ENCODE data around the gene SPATA24.
"Not testable (repeated sequence)": the region's sequence is repeated elsewhere in the genome, so short reads cannot be mapped to it uniquely, and the experiment has no call there.

SPATA24 gene

DNA sequence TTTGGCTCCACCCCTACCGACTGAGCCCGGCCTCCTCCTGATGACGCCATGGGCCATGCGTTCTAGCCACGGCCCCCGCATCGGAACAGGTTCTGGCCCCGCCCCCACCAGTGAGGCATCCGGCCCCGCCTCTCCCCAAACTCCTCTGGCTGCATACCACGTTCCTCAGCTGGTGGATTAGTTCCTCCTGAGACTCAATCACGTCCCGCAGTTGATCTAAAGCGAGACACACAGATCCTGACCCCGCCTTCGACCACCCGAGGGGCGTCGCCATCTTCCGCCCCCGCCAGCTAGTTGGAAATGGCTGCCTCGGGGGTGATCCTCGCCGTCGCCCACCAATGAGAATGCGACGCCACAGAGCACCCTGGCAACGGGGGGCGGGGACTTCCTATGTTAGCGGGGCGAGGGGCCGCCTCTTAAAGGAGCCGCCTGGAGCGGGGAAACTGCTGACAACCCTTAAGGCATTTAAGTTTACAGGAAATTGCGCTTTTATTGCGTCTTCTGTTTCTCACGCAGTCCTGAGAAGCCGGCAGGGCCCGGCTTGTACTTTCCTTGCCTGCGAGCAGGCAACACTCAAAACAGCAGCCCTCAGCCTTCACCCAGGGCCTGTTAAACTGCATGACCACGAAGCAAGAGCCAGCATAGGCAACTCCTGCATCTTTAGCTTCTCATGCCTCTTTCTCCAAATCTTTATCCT, at the start of gene SPATA24:
SPATA24 (minus strand) TSS at position 303 of the 697 bp plus-strand sequence; CDS start at position 274, 29 bp downstream.
- peak; percentile 98 to 99 for DNase-seq

DNA sequence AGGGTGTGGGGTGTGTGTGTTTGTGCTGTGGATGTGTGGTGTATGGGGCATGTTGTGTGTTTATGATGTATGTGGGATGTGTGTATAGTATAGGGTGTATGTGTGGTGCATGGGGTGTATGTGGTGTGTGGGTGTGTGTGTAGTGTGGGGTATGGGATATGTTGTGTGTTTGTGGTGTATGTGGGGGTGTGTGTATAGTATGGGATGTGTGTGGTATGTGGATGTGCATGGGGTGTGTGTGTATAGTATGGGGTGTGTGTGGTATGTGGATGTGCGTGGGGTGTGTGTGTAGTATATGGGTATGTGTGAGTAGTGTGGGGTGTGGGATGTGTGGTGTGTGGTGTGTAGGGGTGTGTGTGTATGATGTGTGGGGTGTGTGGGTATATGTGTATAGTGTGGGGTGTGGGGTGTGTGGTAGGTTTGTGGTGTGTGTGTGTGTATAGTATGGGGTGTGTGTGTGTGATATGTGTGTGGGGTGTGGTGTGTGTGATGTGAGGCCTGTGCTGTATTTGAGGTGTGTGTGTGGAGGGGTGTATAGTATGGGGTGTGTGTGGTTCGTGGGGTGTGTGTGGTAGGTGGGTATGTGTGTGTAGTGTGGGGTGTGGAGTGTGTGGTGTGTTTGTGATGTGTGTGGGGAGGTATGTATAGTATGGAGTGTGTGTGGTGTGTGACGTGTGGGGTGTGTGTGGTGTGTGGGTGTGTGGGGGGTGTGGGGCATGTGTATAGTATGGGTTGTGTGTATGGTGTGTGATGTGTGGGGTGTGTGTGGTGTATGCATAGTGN, 48.2 kb upstream of the SPATA24 start:
- DNase-seq: no peak

DNA sequence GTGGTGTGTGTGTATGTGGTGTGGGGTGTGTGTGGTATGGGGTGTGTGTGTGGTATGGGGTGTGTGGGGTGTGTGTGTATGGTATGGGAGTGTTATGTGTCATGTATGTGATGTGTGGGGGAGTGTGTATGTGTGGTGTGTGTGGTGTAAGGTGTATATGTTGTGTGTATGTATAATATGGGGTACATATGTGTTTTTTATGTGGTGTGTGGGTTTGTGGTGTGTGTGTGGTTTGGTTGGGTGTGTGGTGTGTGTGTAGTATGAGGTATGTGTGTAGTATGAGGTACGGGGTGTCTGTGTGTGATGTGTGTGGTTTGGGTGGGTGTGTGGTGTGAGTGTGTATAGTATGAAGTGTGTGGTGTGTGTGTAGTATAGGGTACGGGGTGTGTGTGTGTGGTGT, 47.3 kb upstream of the SPATA24 start:
- no peak for DNase-seq

- DNase-seq: no peak
Observed at GRCh38 chr5:139446956-139447779, 43.3 kb upstream of the SPATA24 start.

DNA sequence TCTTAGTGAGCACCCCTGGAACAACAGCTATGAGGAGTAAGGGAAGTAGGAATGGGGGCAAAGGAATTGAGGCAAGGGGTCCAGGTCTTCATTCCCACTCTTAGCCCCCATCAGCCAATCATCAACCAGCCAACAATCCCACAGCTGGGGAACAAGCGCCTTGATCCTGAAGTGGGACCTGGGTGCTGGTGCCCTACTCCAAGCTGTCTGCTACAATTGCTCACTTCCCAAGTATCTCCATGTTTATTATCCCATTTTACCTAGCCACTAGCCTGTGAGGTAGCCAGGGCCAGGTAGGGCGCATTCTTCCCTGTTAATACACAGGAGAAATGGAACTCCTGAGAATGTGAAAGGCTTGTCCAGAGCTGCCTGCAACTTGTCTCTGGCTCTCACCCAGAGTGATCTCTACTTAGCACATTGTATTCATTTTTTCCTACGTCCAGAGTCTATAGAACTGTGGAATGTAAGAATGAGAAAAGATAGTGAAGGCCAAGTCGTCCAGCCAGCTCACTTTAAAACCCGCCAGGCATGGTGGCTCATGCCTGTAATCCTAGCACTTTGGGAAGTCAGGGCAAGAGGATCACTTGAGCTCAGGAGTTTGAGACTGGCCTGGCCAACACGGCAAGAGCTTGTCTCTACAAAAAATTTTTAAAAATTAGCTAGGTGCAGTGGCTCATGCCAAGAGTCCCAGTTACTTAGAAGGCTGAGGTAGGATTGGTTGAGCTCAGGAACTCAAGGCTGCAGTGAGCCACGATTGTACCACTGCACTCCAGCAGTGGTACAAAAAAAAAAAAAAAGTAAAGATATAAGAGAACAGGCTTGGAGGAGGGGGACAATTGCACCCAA, 41.7 kb upstream of the SPATA24 start:
- DNase-seq: no peak

DNA sequence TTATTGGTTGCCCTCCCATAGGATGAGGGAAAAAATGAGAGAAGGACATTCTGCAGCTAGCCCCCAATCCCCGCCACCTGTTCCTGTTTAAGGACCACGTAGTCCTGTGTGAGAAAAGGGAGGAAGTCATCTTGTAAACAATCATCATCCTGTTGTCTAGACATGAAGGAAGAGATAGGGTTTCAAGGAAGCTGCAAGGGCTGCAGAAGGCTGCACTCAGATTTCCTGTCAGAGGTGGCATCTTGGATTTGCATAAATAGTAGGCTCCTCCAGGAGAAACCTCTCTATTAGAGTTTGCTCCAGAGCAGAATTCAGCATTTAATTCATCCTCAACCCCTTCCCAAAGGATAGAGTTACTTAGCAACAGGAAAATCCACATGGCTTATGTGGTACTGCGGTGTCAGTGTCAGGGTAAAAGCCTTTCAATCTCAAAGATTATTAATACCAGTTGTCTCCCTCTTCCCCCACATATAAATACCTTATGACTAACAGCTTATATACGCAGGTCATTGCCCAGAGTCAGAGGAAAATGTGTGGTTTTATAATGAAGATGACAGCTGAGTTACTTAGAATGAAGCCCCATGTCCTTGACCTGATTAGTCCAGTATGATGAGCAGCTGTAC, 40.1 kb upstream of the SPATA24 start:
- no peak for DNase-seq

DNA sequence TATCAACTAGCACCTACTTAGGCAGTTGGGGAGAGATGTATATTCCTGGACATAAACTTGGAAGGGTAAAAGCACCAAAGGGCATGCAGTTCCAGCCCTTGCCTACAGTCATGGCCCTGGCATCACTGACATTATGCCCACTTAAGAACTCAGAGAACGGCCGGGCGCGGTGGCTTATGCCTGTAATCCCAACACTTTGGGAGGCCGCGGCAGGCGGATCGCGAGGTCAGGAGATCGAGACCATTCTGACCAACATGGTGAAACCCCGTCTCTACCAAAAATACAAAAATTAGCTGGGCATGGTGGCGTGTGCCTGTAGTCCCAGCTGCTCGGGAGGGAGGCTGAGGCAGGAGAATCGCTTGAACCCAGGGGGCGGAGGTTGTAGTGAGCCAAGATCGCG, 36.5 kb upstream of the SPATA24 start:
- DNase-seq: not testable (repeated sequence)

GRCh38 chr5:139439013-139439903, 35.4 kb upstream of the SPATA24 start, which contains the start of gene DNAJC18:
TSS of gene DNAJC18 (minus strand) at chr5:139439525. CDS start at chr5:139439445, 80 bp downstream.
- DNase-seq: peak; percentile 87 to 90

DNA sequence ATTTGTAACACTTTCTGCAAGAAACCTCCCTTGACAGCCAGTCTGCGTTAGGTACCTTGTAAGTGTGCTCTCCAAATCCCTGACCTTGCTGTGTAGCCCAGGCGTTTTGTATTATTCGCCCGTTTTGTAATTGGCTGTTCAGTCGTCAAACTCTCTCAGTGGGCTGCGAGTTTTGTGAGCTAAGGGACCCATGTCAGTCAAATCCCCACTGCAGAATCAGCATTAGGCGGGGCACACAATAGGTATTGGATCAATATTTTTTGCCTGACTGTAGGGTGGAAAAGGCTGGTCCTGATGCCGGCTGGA, 34.8 kb upstream of the SPATA24 start:
- DNase-seq: no peak

DNA sequence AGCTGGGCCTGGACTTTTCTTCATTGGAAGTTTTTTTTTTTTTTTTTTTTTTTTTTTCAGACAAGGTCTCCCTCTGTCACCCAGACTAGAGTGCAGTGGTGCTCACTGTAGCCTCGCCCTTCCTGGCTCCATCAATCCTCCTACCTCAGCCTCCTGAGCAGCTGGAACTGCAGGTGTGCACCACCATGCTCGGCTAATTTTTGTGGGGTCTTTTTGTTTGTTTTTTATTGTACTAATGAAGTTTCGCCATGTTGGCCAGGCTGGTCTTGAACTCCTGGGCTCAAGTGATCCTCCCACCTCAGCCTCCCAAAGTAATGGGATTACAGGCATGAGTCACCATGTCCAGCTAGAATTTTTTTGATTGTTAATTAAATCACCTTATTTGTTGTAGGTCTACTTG, 31.8 kb upstream of the SPATA24 start:
- no peak for DNase-seq

- no peak for DNase-seq
Observed at GRCh38 chr5:139431706-139432105, 27.8 kb upstream of the SPATA24 start.

- no peak for DNase-seq
Observed at GRCh38 chr5:139430015-139430414, 26.1 kb upstream of the SPATA24 start.

DNA sequence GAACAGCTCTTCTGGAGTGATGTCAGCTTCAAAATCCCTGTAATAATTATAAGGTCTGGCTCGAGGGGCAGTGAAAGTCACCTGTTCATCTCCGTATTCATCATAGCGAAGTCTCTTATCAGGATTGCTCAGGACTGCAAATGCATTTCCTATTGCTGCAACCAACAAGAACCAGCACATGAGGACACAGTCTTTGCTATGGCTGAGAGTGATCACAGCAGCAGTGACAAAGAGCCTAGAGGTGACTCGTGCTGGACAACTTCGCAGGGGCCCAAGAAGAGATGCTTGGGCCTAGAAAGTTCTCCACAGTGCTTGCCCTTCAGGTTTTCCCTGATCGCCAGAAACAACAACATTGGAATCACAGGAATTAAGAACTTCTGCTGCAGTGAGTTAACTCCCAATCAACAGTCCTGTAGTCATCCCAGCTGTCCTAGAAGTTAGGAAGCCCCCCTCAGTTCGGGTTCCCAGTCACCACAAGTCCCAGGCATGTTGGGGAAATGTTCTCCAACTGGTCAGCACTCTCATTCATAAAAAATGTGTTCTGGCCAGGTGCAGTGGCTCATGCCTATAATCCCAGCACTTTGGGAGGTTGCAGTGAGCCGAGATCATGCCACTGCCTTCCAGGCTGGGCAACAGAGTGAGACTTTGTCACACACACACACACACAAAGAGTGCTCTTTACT, 22.5 kb upstream of the SPATA24 start:
- DNase-seq: no peak

GRCh38 chr5:139425497-139425896, 21.6 kb upstream of the SPATA24 start:
- DNase-seq: no peak

GRCh38 chr5:139422307-139422893, 18.5 kb upstream of the SPATA24 start:
- DNase-seq: peak; percentile 45 to 68

- no peak for DNase-seq
Observed at GRCh38 chr5:139419226-139420192, 15.6 kb upstream of the SPATA24 start.

GRCh38 chr5:139418793-139419192, 14.9 kb upstream of the SPATA24 start:
- DNase-seq: no peak

DNA sequence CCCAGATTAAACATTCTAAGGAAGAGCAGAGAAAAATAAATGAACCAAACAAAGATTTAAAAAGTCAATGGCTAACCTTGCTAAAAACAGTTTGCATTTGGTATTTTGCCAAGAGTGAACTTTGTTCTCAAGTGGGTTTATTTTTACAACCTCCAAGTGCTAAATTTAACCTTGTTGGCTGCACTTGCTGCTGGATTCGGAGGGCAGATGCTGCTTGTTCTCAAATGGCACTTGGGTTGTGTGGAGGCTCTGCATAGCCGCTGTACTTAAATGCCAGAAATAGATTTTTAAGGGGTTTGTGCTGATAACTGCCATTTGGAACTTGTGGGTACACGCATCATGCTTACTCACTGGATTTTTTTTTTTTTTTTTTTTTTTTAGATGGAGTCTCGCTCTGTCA, 13.3 kb upstream of the SPATA24 start:
- DNase-seq: no peak

DNA sequence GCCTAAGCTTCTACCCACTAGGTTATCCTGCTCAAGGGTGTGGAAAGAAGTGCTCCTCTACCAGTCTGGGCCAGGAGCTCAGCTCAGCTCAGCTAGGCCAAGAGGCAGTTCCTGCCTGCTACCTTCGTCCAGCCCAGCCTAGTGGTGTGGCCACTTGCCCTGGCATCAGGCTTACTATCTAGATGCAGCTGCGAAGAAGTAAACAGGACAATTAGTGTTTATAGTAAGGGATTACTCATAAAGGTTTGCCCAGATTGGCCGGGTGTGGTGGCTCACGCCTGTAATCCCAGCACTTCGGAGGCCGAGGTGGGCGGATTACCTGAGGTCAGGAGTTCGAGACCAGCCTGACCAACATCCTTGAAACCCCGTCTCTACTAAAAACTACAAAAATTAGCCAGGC, 12.8 kb upstream of the SPATA24 start:
- no peak for DNase-seq

Data from activated CD4-positive, alpha-beta T cell treated with anti-CD3 and anti-CD28 coated beads for 4 hours (primary cell).